ENCODE data around the gene CCT2.
A peak's percentile ranks its signal among the peaks of the same experiment; 100 is the strongest.

CCT2 gene

DNA sequence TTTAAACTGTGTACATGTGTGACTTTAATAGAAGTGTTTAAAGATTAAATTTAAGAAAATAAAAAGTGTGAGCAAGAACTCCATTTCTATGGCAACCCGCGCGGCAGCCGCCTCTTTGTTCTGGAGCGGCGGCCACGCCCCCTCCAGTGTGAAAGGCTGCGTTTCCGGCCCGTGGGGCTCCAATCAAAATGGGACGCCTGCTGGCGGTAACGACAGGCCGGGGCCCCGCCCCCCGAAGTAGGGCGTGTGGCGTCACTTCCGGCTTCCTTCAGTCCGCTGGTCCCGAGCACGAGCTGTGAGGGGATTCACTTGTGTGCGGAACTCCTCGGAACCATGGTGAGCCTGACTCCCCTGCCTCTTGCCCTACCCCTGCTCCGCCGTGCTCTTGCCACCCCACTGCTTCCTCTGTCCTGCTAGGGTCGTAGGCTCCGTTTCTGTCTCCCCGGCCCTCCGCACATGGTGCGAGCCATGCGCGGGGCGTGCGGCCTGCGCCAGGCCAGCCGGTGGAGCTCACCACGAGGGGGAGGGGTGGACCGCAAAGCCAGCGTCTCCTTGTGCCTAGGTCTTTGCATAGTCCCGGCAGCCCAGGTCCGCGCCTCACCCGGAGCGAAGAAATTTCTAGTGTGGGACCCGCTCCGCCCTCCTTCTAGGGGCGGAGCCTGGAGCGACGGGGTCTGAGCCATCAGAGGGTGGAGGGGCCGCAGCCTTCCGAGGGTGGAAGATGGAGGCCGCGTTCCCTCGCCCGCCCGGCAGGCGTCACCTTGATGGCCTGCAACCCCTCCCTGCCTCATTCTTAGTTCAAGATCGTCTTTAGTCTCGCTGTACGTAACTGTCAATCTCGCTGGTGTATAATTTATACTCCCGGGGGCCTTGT lies at the start of gene CCT2:
TSS of gene CCT2 (plus strand) at position 271 of the 874 bp plus-strand sequence. CDS start at position 334, 63 bp downstream.
- ATAC-seq = peak; percentile 95
- peak; percentile 97 for DNase-seq

GRCh38 chr12:69540987-69541386 lies 44.3 kb upstream of the CCT2 start:
- no peak for DNase-seq

GRCh38 chr12:69544087-69544486 lies 41.2 kb upstream of the CCT2 start:
- ATAC-seq (no peak), DNase-seq (no peak)

More at GRCh38 chr12:69540987-69541386, 44.3 kb upstream of the CCT2 start:
- no peak for ATAC-seq

DNA sequence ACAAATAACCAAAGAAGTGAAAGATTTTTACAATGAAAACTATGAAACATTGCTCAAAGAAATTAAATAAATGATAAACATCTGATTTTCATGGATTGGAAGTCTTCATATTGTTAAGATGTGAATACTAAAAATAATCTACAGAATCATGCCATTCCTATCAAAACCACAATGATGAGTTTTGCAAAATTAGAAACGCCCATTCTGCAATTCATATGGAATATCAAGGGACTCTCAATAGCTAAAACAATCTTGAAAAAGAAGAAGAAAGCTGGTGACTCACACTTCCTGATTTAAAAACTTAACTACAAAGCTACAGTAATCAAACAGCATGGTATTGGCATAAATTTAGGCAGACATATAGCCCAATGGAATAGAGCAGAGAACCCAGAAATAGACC lies 40.2 kb upstream of the CCT2 start:
- ATAC-seq (no peak), DNase-seq (no peak)

- ATAC-seq (peak; percentile 40), DNase-seq (no peak)
Measured at GRCh38 chr12:69546693-69547438, 38.4 kb upstream of the CCT2 start.

- no peak for DNase-seq
- ATAC-seq = no peak
Measured at GRCh38 chr12:69548687-69549086, 36.6 kb upstream of the CCT2 start.

DNA sequence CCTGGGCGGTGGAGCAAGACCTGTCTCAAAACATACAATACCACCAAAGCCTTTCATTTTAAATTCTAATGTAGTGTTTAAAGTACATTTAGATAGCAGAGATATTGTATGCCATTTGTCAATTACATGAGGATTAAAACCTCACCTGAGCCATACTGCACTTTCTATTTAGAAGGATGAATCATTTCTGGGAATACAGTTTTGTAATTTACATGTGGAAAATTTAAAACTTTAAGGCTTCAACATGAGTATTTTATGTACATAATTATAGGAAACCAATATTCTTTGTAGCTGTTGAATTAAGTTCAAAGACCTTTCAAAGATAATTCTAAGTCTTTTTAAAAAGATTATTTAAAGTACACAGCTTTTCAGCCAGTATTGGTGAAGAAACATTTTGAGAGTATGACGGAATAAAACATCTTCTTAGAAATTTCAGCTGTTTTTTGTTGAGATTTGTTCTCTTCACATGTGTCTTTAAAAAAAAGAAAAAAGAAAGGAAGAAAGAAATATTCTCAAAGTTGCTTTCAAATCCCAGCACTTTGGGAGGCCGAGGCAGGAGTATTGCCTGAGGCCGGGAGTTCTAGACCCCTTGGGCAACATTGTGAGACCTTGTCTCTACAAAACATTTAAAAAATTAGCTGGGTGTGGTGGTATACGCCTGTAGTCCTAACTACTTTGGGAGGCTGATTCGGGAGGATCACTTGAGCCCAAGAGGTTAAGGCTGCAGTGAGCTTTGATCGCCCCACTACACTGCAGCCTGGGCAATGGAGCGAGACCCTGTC lies 34.5 kb upstream of the CCT2 start:
- ATAC-seq = no peak
- DNase-seq = no peak

DNA sequence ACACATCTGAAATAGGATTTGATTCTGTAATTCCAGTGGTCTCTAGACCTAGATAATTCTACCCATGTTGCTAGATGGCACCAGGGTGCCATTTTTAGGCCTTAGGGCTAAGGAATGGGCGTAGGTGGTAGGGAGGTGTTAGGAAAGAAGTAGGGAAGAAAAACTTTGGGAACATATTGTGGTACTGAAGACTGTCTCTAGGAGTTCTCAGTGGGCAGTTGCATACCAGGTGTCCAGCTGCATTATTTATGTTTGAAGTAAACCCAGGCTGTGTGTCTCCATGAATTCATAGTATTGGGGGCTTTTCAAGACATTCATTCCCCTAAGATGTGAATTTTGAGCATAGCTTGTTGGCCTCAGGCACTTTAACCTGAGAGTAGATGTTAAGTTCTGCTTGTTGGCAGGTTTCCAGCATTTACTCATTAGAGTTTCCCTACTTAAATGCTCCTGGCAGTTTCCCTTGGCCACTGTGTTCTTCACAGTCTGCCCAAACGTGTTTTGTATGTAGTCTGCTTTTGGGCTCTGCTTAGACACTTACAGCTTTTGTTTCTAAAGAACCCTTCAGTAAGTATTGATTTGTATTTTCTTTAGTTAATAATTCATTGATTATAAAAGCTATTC lies 31.5 kb upstream of the CCT2 start:
- ATAC-seq (no peak), DNase-seq (no peak)

DNA sequence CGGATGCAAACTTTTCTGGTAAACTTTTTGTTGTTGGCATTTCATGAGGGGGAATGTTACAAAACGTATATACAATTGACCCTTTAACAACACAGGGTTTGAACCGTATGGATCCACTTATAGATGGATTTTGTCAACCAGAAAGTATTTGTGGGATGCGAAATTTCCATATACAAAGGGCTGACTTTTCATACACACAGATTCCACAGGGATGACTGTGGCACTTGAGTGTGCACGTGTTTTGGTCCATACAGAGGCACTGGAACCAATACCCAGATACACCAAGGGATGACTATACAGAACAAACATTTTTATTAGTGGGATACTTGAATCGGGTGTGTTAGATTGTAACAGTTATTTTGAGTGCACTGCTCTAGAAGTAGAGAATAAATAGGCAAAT lies 29.8 kb upstream of the CCT2 start:
- ATAC-seq (no peak), DNase-seq (no peak)

GRCh38 chr12:69556383-69556782 lies 28.9 kb upstream of the CCT2 start:
- no peak for DNase-seq
- no peak for ATAC-seq

DNA sequence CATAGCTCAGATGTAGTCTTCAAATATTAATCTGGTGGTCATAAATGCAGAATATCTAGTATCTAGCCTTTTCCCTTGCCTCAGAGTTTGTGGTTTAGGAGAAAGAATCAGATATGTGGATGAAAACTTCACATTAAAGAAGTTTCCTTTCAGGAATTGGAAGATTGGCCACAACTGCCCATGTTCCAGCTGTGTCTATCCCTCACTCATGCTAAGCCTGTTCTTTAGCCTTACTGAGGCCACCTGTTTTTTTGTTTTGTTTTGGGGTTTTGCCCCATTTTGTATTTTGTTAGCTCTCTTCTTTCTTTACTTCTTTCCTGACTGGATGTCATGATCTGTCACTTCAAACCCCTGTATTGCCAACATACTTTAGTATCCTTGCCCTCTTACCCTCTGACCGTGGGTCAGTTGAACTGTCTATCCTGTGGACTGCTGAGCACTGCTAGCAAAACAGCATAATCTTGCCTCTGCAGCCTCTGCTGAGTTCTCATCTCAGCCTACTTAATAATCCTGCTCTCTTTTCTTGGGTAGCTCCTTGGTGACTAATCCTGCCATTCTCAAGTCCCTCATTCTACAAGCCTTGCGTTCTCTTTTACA lies 22.0 kb upstream of the CCT2 start:
- ATAC-seq (no peak), DNase-seq (no peak)

GRCh38 chr12:69566603-69567002 lies 18.7 kb upstream of the CCT2 start:
- peak; percentile 14 for ATAC-seq
- no peak for DNase-seq

- DNase-seq = no peak
- ATAC-seq = no peak
Measured at GRCh38 chr12:69569236-69569635, 16.0 kb upstream of the CCT2 start.

DNA sequence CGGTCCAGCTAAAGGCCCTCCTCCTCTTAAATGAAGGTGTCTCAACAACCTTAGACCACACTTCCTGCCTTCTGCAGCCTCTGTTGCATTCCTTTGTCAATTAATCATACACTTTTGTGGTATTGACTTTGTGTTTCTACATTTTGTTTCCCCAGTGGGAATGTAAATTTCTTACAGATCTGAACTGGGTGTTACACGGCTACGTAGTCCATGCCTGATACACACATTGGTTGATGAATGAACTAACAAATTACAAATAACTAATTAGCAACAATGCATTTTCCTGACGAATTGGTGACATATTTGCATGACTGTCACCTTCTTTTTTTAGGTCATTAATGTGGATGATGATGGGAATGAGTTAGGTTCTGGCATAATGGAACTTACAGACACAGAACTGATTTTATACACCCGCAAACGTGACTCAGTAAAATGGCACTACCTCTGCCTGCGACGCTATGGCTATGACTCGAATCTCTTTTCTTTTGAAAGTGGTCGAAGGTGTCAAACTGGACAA lies 15.2 kb upstream of the CCT2 start:
- DNase-seq = no peak

DNA sequence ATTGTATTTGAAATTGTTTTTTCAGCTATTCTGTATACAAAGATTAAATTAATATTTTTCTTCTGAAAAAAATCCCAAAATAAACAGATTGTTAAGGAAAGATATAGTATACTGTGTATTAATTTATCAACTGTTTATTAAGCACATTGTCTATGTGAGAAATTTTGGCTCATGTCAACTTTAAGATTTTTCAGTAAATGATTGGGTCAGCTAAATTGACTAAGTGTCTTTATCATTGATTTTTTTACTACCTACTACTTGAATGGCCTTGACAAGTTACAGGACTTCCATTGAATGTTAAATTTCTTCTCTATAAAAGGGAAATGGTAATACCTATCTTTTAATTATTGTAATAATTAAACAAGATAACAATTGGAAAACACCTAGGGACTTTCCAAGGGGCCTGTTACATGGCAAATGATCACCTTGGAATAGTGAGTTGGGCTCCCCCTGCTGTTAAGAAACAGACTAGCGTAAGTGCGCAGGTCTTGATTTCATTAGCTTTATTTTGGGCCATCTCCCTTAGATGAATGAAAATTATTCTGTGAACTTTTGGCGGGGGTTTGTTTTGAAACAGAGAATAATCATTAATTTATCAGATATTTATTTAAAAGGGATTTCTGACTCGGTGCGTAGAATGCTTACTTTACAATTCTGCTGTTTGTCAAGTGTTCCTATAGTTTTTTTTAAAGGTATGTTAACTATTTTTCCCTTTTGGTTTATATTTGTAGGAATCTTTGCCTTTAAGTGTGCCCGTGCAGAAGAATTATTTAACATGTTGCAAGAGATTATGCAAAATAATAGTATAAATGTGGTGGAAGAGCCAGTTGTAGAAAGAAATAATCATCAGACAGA lies 14.5 kb upstream of the CCT2 start:
- DNase-seq (peak; percentile 51), ATAC-seq (no peak)

More for the DNA sequence above, 15.2 kb upstream of the CCT2 start:
- no peak for ATAC-seq

DNA sequence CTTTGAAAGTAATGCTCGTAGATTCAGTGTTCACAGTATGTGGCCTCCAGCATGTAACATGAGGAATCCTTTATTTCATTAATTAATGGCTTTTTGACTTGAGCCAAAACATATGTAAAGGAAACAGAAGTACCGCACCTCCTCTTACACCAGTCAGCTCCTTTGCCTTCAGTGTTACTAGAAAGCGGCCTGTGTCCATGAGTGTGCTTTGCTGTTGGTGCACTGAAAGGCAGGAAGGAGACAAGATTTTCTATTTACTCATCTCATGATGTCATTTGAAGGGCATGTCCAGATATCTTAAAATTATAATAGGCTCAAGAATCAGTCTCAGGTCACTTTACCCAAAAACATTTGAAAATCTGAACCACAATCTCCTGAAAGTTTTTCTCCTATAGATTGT lies 9.9 kb upstream of the CCT2 start:
- DNase-seq (no peak), ATAC-seq (no peak)

GRCh38 chr12:69578283-69578682 lies 7.0 kb upstream of the CCT2 start:
- DNase-seq (no peak), ATAC-seq (no peak)

DNA sequence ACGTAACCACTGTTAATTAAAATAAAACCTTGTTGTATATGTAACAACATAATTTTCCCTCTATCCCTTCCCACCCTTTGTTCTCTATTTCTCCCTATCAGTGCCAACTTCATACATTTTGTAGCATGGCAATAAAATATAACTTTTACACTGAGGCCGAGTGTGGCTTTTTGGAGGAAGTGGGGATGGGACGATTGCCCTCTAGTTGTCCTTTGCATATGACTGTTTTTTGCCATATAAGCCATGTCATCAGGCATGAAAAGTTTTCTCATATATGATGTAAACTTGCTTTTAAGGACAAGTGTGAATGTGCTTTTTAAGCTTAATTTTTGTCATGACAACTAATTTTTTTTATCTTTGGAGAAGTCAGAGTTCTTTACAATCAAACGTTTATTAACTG lies 6.2 kb upstream of the CCT2 start:
- DNase-seq (no peak), ATAC-seq (no peak)

- peak; percentile 49 for ATAC-seq
Measured at GRCh38 chr12:69580074-69580473, 5.2 kb upstream of the CCT2 start.

DNA sequence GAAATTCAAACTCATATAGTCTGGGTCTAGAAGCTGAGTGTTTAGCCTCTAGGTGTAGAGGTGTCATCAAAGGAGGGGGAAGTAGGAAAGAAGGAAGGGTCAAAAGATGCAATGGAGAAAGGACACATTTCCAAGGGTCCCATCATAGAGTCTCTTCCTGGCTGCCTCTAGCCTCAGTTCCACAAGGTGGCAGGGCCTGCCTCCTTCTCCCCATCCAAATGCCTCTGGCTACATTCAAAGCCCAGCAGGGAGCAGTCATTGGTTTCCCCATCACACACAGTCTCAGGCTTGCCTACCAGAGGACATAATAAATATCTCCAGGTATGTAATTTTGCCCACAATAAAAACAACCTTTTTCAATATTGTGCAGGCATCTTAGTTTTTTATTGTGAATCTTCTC lies 2.1 kb upstream of the CCT2 start:
- ATAC-seq (no peak), DNase-seq (no peak)

More at GRCh38 chr12:69580074-69580473, 5.2 kb upstream of the CCT2 start:
- no peak for DNase-seq
